Nephron (organoid): Measurements from ENCODE around the gene SRPK3.
A peak's percentile ranks its signal among the peaks of the same experiment; 100 is the strongest.

ENCODE experiments used
- H3K27ac Mint-ChIP-seq, 3 experiments: 2 replicates each; pipeline ENCODE4 v1.8.0; 2020; ENCODE audit warnings: mixed read lengths in 3 of 3, mild to moderate bottlenecking in 2 of 3, moderate library complexity in 1 of 3
- H3K27me3 Mint-ChIP-seq: 2 replicates; pipeline ENCODE4 v1.8.0; 2021; ENCODE audit warnings: low read depth, mild to moderate bottlenecking, moderate library complexity, mixed read lengths
- H3K36me3 Mint-ChIP-seq: 2 replicates; pipeline ENCODE4 v1.8.0; 2020; ENCODE audit warnings: low read depth, mixed read lengths
- H3K4me1 Mint-ChIP-seq: 2 replicates; pipeline ENCODE4 v1.8.0; 2020; ENCODE audit warnings: mixed read lengths
- H3K4me3 Mint-ChIP-seq, 3 experiments: 2 replicates each; pipeline ENCODE4 v1.8.0; 2020; ENCODE audit warnings: mild to moderate bottlenecking in 3 of 3, mixed read lengths in 3 of 3, moderate library complexity in 2 of 3
- H3K9me3 Mint-ChIP-seq: 2 replicates; pipeline ENCODE4 v1.8.0; 2020; ENCODE audit warnings: mixed read lengths
- CTCF ChIP-seq, 3 experiments: fragments of 200-600 bp; sonication (generic); IDR thresholded peaks; one replicate each; pipeline ENCODE4 v1.5.0; 2021; ENCODE audit warnings: antibody characterized with exemption in 3 of 3; ENCODE audit not compliant: unreplicated experiment in 3 of 3

The SRPK3 gene

GRCh38 chrX:153776611-153777045 is 4.2 kb upstream of the SRPK3 start:
- no peak overlapping the region for H3K27ac Mint-ChIP-seq
- peaks cover 9% of the 10 kb centered on the region for H3K4me1 Mint-ChIP-seq
- no peak overlapping the region for H3K4me3 Mint-ChIP-seq
- no peak for TF ChIP-seq CTCF (IDR thresholded peaks at IDR 0.05; ENCODE audit: unreplicated experiment in 3 of 3)
- peaks cover 5% of the 10 kb centered on the region for H3K27me3 Mint-ChIP-seq
- H3K36me3 Mint-ChIP-seq, result no peaks in the 10 kb centered on the region
- peaks cover 5% of the 10 kb centered on the region for H3K9me3 Mint-ChIP-seq

DNA sequence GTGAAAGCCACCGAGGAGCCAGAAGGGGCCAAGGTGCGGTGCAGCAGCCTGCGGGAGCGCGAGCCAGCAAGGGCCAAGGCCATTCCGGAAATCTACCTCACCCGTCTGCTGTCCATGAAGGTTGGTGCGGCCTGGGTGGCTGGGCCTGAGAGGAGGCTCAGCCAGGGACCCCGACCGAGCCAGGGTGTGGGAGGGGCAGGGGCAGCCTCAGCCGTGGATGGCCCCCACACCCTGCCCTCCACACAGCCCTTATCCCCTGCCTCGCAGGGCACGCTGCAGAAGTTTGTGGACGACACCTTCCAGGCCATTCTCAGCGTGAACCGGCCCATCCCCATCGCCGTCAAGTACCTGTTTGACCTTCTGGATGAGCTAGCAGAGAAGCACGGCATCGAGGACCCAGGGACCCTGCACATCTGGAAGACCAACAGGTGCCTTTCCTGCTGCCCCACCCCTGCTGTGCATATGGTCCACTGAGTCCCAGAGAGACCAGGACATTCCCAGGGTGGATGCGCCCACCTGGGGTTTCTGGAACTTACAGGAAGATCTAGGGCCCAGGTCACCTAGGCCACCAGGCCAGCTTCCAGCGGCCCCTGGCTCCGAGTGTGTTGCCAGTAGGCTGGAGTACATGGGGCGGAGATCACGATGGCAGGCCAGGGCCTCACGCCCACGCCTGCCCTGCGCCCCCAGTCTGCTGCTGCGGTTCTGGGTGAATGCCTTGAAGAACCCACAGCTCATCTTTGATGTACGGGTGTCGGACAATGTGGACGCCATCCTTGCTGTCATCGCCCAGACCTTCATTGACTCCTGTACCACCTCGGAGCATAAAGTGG is 3.4 kb upstream of the SRPK3 start:
- TF ChIP-seq CTCF (IDR thresholded peaks at IDR 0.05; ENCODE audit: unreplicated experiment in 3 of 3), result no peak
- H3K27ac Mint-ChIP-seq, result no peak overlapping the region

DNA sequence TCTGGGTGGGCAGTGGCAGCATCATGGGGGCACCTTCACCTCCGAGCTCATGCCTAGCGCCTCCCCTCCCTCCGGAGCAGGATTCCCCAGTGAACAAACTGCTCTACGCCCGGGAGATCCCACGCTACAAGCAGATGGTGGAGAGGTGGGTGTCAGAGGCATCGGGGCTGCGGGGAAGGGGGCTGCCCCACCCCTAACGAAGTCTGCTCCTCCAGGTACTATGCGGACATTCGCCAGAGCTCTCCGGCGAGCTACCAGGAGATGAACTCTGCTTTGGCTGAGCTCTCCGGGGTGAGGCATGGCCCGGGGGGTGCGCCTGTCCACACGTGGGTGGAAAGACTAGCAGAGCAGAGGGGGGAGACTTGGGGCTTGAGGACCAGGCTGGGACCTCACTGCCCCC is 2.7 kb upstream of the SRPK3 start:
- peaks cover 5% of the 10 kb centered on the region for H3K27me3 Mint-ChIP-seq
- H3K4me3 Mint-ChIP-seq, result no peak overlapping the region
- H3K27ac Mint-ChIP-seq, result no peak overlapping the region
- no peak for TF ChIP-seq CTCF (IDR thresholded peaks at IDR 0.05; ENCODE audit: unreplicated experiment in 3 of 3)
- H3K9me3 Mint-ChIP-seq, result peaks cover 5% of the 10 kb centered on the region
- H3K36me3 Mint-ChIP-seq, result no peaks in the 10 kb centered on the region
- peaks cover 9% of the 10 kb centered on the region for H3K4me1 Mint-ChIP-seq

More for the DNA sequence above, 3.4 kb upstream of the SRPK3 start:
- no peak overlapping the region for H3K4me3 Mint-ChIP-seq
- H3K36me3 Mint-ChIP-seq, result no peaks in the 10 kb centered on the region
- peaks cover 5% of the 10 kb centered on the region for H3K27me3 Mint-ChIP-seq
- peaks cover 5% of the 10 kb centered on the region for H3K9me3 Mint-ChIP-seq
- H3K4me1 Mint-ChIP-seq, result peaks cover 9% of the 10 kb centered on the region

- Mint-ChIP-seq H3K27ac (no peak overlapping the region), H3K36me3 (no peaks in the 10 kb centered on the region), H3K9me3 (peaks cover 5% of the 10 kb centered on the region), H3K4me3 (no peak overlapping the region), H3K4me1 (peaks cover 9% of the 10 kb centered on the region), H3K27me3 (peaks cover 5% of the 10 kb centered on the region)
- TF ChIP-seq CTCF (IDR thresholded peaks at IDR 0.05; ENCODE audit: unreplicated experiment in 3 of 3), result no peak
These were observed 2.1 kb upstream of the SRPK3 start for GRCh38 chrX:153778684-153779101.

- Mint-ChIP-seq H3K27me3 (peaks cover 5% of the 10 kb centered on the region), H3K4me1 (peaks cover 9% of the 10 kb centered on the region), H3K36me3 (no peaks in the 10 kb centered on the region), H3K4me3 (peak overlapping the region; percentile 46 to 64 (median 61)), H3K9me3 (peaks cover 5% of the 10 kb centered on the region), H3K27ac (peak overlapping the region; percentile 29 to 86 (median 70))
- TF ChIP-seq CTCF (IDR thresholded peaks at IDR 0.05; ENCODE audit: unreplicated experiment in 3 of 3), result no peak
These were observed 757 bp upstream of the SRPK3 start for GRCh38 chrX:153779891-153780677.
